ENCODE results near the gene SMYD3.

Gene SMYD3

GRCh38 chr1:245810789-245811337, 696.2 kb downstream of the SMYD3 start:
- Histone ChIP-seq H3K79me2 (no peaks in the 10 kb centered on the region), H3K27me3 (ENCODE audit: control insufficient read depth, insufficient read depth, low read length) (no peaks in the 10 kb centered on the region), H3K36me3 (ENCODE audit: control insufficient read depth, insufficient read depth, low read length) (no peaks in the 10 kb centered on the region), H3K4me2 (ENCODE audit: low read length) (no peak overlapping the region), H3K4me3 (ENCODE audit: low read depth, low read length) (no peak overlapping the region), H3K27ac (no peak overlapping the region), H3K9ac (no peak overlapping the region), H3K9me3 (ENCODE audit: control insufficient read depth, low read length) (no peaks in the 10 kb centered on the region), H3K4me1 (no peaks in the 10 kb centered on the region), H2AFZ (no peak overlapping the region)
- no peak for TF ChIP-seq CTCF (IDR thresholded peaks at IDR 0.05)

GRCh38 chr1:245810181-245810769, 696.8 kb downstream of the SMYD3 start:
- Histone ChIP-seq H3K4me2 (ENCODE audit: low read length) (no peak overlapping the region), H3K36me3 (ENCODE audit: control insufficient read depth, insufficient read depth, low read length) (no peaks in the 10 kb centered on the region), H3K27ac (no peak overlapping the region), H3K4me1 (no peaks in the 10 kb centered on the region), H3K9me3 (ENCODE audit: control insufficient read depth, low read length) (no peaks in the 10 kb centered on the region), H3K4me3 (ENCODE audit: low read depth, low read length) (no peak overlapping the region), H3K79me2 (no peaks in the 10 kb centered on the region), H3K9ac (no peak overlapping the region), H3K27me3 (ENCODE audit: control insufficient read depth, insufficient read depth, low read length) (no peaks in the 10 kb centered on the region), H2AFZ (no peak overlapping the region)
- TF ChIP-seq CTCF (IDR thresholded peaks at IDR 0.05): no peak

GRCh38 chr1:245809361-245809760, 697.7 kb downstream of the SMYD3 start:
- Histone ChIP-seq H3K9ac (no peak overlapping the region), H3K4me3 (ENCODE audit: low read depth, low read length) (no peak overlapping the region), H3K4me2 (ENCODE audit: low read length) (no peak overlapping the region), H3K36me3 (ENCODE audit: control insufficient read depth, insufficient read depth, low read length) (no peaks in the 10 kb centered on the region), H3K79me2 (no peaks in the 10 kb centered on the region), H3K27ac (no peak overlapping the region), H2AFZ (no peak overlapping the region), H3K4me1 (no peaks in the 10 kb centered on the region), H3K9me3 (ENCODE audit: control insufficient read depth, low read length) (no peaks in the 10 kb centered on the region), H3K27me3 (ENCODE audit: control insufficient read depth, insufficient read depth, low read length) (no peaks in the 10 kb centered on the region)
- TF ChIP-seq CTCF (IDR thresholded peaks at IDR 0.05): no peak

DNA sequence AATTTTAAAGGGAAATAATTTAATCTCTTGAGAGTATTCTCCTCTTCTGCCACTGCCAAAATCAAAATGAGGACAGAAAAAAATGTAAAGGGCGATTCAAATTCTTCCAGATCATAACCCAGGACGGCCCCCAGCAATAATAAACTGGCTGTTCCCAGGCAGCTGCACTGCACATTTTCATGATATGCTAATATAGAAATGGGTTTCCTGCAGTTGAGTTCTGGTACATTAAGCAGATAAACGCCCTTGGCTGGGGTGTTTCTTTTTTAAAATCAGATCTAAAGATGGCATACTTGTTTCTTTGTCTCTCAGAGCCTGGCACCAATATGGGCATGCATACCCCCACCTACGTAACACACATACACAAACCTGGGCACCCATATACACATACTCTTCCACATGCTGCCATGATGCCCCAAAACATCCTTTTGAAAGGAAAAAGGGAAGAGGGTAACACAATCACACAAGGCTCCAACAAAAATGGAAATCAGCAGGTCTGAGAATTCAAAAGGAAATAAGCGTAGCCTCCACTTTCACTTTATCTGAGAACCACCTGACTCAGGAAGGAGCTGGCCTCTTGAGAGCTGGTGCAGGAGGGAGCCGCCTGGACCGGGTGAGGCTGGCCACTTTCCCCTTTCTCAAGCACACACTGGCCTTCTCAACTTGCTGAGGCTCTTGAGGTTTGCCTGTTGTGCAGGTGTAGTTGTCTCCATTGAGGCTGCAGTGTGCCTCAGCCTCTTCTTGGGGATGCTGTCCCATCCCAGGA, 698.9 kb downstream of the SMYD3 start:
- Histone ChIP-seq H3K4me2 (ENCODE audit: low read length) (no peak overlapping the region), H3K9me3 (ENCODE audit: control insufficient read depth, low read length) (no peaks in the 10 kb centered on the region), H3K79me2 (no peaks in the 10 kb centered on the region), H3K36me3 (ENCODE audit: control insufficient read depth, insufficient read depth, low read length) (no peaks in the 10 kb centered on the region), H3K27me3 (ENCODE audit: control insufficient read depth, insufficient read depth, low read length) (no peaks in the 10 kb centered on the region), H3K9ac (no peak overlapping the region), H3K27ac (no peak overlapping the region), H3K4me1 (no peaks in the 10 kb centered on the region), H2AFZ (no peak overlapping the region), H3K4me3 (ENCODE audit: low read depth, low read length) (no peak overlapping the region)
- TF ChIP-seq CTCF (IDR thresholded peaks at IDR 0.05): no peak
